ENCODE data around the gene ABHD6.

- TF ChIP-seq CTCF (conservative IDR thresholded peaks at IDR 0.05) (no peak), ZFX (IDR thresholded peaks at IDR 0.05) (no peak)
Observed at GRCh38 chr3:58210761-58211460, 26.7 kb upstream of the ABHD6 start, which contains the start of gene DNASE1L3.

Measured in C4-2B (cell line).